HG03558 (cell line): ENCODE data around the gene PTX3.

Experiments
- ATAC-seq: cut with Tn5 transposase; IDR thresholded peaks from one replicate; pipeline ENCODE4 v1.9.1; 2021; ENCODE audit warnings: moderate number of reproducible peaks; ENCODE audit not compliant: unreplicated experiment; ENCODE audit errors: extremely low read depth

The PTX3 gene

GRCh38 chr3:157436583-157437291 is at the start of gene PTX3:
Gene PTX3 (plus strand): TSS chr3:157436850. CDS start chr3:157436934, 84 bp downstream.
- ATAC-seq = no peak

GRCh38 chr3:157387708-157388435 is 48.8 kb upstream of the PTX3 start:
- no peak for ATAC-seq

GRCh38 chr3:157388976-157389375 is 47.7 kb upstream of the PTX3 start:
- ATAC-seq = no peak

- ATAC-seq = no peak
Measured at GRCh38 chr3:157390713-157391515, 45.7 kb upstream of the PTX3 start.

- no peak for ATAC-seq
Measured at GRCh38 chr3:157392104-157392503, 44.5 kb upstream of the PTX3 start.

GRCh38 chr3:157393113-157393512 is 43.5 kb upstream of the PTX3 start:
- no peak for ATAC-seq

GRCh38 chr3:157394411-157394810 is 42.2 kb upstream of the PTX3 start:
- ATAC-seq = no peak

- no peak for ATAC-seq
Measured at GRCh38 chr3:157398598-157398997, 38.1 kb upstream of the PTX3 start.

GRCh38 chr3:157404381-157404780 is 32.3 kb upstream of the PTX3 start:
- ATAC-seq = no peak

GRCh38 chr3:157405457-157405856 is 31.2 kb upstream of the PTX3 start:
- no peak for ATAC-seq

GRCh38 chr3:157406394-157406793 is 30.3 kb upstream of the PTX3 start:
- no peak for ATAC-seq

GRCh38 chr3:157407769-157408168 is 28.9 kb upstream of the PTX3 start:
- ATAC-seq = no peak

GRCh38 chr3:157408499-157409149 is 28.0 kb upstream of the PTX3 start:
- ATAC-seq = no peak

GRCh38 chr3:157409516-157409915 is 27.1 kb upstream of the PTX3 start:
- no peak for ATAC-seq

- ATAC-seq = no peak
Measured at GRCh38 chr3:157410945-157411344, 25.7 kb upstream of the PTX3 start.

GRCh38 chr3:157412323-157412855 is 24.3 kb upstream of the PTX3 start:
- ATAC-seq = no peak

- ATAC-seq = no peak
Measured at GRCh38 chr3:157414861-157415260, 21.8 kb upstream of the PTX3 start.

GRCh38 chr3:157416347-157417087 is 20.1 kb upstream of the PTX3 start:
- ATAC-seq = no peak

- no peak for ATAC-seq
Measured at GRCh38 chr3:157417247-157417646, 19.4 kb upstream of the PTX3 start.

- ATAC-seq = no peak
Measured at GRCh38 chr3:157418104-157418503, 18.5 kb upstream of the PTX3 start.
